ENCODE results near the gene TMEFF2. TPM values are rescaled to one million over a fixed set of nuclear protein-coding genes. Genes with fewer than 3 reads are reported as not detected.

Gene TMEFF2
- total RNA-seq, 6 donors from 2014 or later, result 0.69 TPM; not detected in 5

- Histone ChIP-seq H3K27me3 (no peaks in the 10 kb centered on the region), H3K36me3 (no peaks in the 10 kb centered on the region), H3K4me1 (peaks cover 0 to 10% (median 7%) of the 10 kb centered on the region in 4 donors), H3K4me3 (no peak overlapping the region), H3K9me3 (no peaks in the 10 kb centered on the region), H3K27ac (no peak overlapping the region)
- TF ChIP-seq CTCF (IDR thresholded peaks at IDR 0.05) (no peak), POLR2A (IDR thresholded peaks at IDR 0.05) (no peak), EP300 (IDR thresholded peaks at IDR 0.05) (peak in 1 of 4 donors; percentile 37)
- DNase-seq (no peak), ATAC-seq (ENCODE audit: low FRiP score in 2 of 2) (peak in 1 of 2 donors; percentile 61)
- 64 to 79% methylated on average over 1 of the region's 1 CpG for WGBS, 2 donors
Observed at GRCh38 chr2:192038110-192038509, 156.6 kb downstream of the TMEFF2 start.

- WGBS, 2 donors, result 29 to 48% methylated on average over 3 of the region's 3 CpGs
- Histone ChIP-seq H3K4me1 (peaks cover 0 to 10% (median 7%) of the 10 kb centered on the region in 4 donors), H3K4me3 (no peak overlapping the region), H3K27me3 (no peaks in the 10 kb centered on the region), H3K27ac (peak overlapping the region in 2 of 4 donors; percentile 18 to 32), H3K9me3 (no peaks in the 10 kb centered on the region), H3K36me3 (no peaks in the 10 kb centered on the region)
- TF ChIP-seq EP300 (IDR thresholded peaks at IDR 0.05) (no peak), POLR2AphosphoS5 (IDR thresholded peaks at IDR 0.05) (no peak), POLR2A (IDR thresholded peaks at IDR 0.05) (no peak), CTCF (IDR thresholded peaks at IDR 0.05) (no peak)
- ATAC-seq (ENCODE audit: low FRiP score in 2 of 2) (peak in 1 of 2 donors; percentile 41), DNase-seq (no peak)
Observed at GRCh38 chr2:192035731-192036442, 158.8 kb downstream of the TMEFF2 start.

- no peak for TF ChIP-seq CTCF (IDR thresholded peaks at IDR 0.05)
- TF ChIP-seq POLR2A (IDR thresholded peaks at IDR 0.05), result no peak
- TF ChIP-seq POLR2AphosphoS5 (IDR thresholded peaks at IDR 0.05), result no peak
- TF ChIP-seq EP300 (IDR thresholded peaks at IDR 0.05), result no peak
Observed at GRCh38 chr2:192030856-192031255, 163.9 kb downstream of the TMEFF2 start.

GRCh38 chr2:192030289-192030688 lies 164.4 kb downstream of the TMEFF2 start:
- no peak overlapping the region for H3K4me3 ChIP-seq
- H3K27ac ChIP-seq, result no peak overlapping the region
- no peaks in the 10 kb centered on the region for H3K27me3 ChIP-seq
- DNase-seq (no peak), ATAC-seq (ENCODE audit: low FRiP score in 2 of 2) (no peak)
- no peaks in the 10 kb centered on the region for H3K36me3 ChIP-seq
- no peaks in the 10 kb centered on the region for H3K9me3 ChIP-seq
- WGBS, 2 donors, result 76 to 95% methylated on average over 1 of the region's 1 CpG
- H3K4me1 ChIP-seq, result peaks cover 0 to 9% (median 3%) of the 10 kb centered on the region in 4 donors
- TF ChIP-seq EP300 (IDR thresholded peaks at IDR 0.05), result no peak
- TF ChIP-seq CTCF (IDR thresholded peaks at IDR 0.05), result no peak
- TF ChIP-seq POLR2A (IDR thresholded peaks at IDR 0.05), result no peak
- no peak for TF ChIP-seq POLR2AphosphoS5 (IDR thresholded peaks at IDR 0.05)

More at GRCh38 chr2:192030856-192031255, 163.9 kb downstream of the TMEFF2 start:
- 91 to 96% methylated on average over 3 of the region's 3 CpGs for WGBS, 2 donors
- Histone ChIP-seq H3K4me3 (no peak overlapping the region), H3K9me3 (no peaks in the 10 kb centered on the region), H3K27me3 (no peaks in the 10 kb centered on the region), H3K4me1 (peaks cover 0 to 9% (median 4%) of the 10 kb centered on the region in 4 donors), H3K36me3 (no peaks in the 10 kb centered on the region), H3K27ac (no peak overlapping the region)
- no peak for DNase-seq
- no peak for ATAC-seq (ENCODE audit: low FRiP score in 2 of 2)

- Histone ChIP-seq H3K27ac (no peak overlapping the region), H3K4me1 (peaks cover 0 to 9% (median 3%) of the 10 kb centered on the region in 4 donors), H3K9me3 (no peaks in the 10 kb centered on the region), H3K36me3 (no peaks in the 10 kb centered on the region), H3K27me3 (no peaks in the 10 kb centered on the region), H3K4me3 (no peak overlapping the region)
- no peak for TF ChIP-seq POLR2AphosphoS5 (IDR thresholded peaks at IDR 0.05)
- TF ChIP-seq POLR2A (IDR thresholded peaks at IDR 0.05), result no peak
- no peak for TF ChIP-seq CTCF (IDR thresholded peaks at IDR 0.05)
- DNase-seq (no peak), ATAC-seq (ENCODE audit: low FRiP score in 2 of 2) (no peak)
- 93 to 95% methylated on average over 2 of the region's 2 CpGs for WGBS, 2 donors
Observed at GRCh38 chr2:192029089-192029488, 165.6 kb downstream of the TMEFF2 start.

Data from upper lobe of left lung (tissue), 6 donors.